SIG-M5 treated with dmso at 0.1 percent for 504 hours (cell line): ENCODE measurements around the gene MED15.
A peak's percentile ranks its signal among the peaks of the same experiment; 100 is the strongest.
"Not testable (repeated sequence)": the region's sequence is repeated elsewhere in the genome, so short reads cannot be mapped to it uniquely, and the experiment has no call there.

Experiments used
- DNase-seq: peaks from one replicate; lab custom pipeline; 2025; ENCODE audit not compliant: unreplicated experiment; lab: John Stamatoyannopoulos, UW

The MED15 gene

GRCh38 chr22:20619045-20619892, 111.9 kb downstream of the MED15 start:
- peak; percentile 17 for DNase-seq

GRCh38 chr22:20619893-20620194, 112.4 kb downstream of the MED15 start:
- DNase-seq = not testable (repeated sequence)

- no peak for DNase-seq
Measured at GRCh38 chr22:20621162-20621561, 113.8 kb downstream of the MED15 start.

- DNase-seq = no peak
Measured at GRCh38 chr22:20622650-20623339, 115.4 kb downstream of the MED15 start.

GRCh38 chr22:20624161-20624616, 116.8 kb downstream of the MED15 start:
- DNase-seq = no peak

DNA sequence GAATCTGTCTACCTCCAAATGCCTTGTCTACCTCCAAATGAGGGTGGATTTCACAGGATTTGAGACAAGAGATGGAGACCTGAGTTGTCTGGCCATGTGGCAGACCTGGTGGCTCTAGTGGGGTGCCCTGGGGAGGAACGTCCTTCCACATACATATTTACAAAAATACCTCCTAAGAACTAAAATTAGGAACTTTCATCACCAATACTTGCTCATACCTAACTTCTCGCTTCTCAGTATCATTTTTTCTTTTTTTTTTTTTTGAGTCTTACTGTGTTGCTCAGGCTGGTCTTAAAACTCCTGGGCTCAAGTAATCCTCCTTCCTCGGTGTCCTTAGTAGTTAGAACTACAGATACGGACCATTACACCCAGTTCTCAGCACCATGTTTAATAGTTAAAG, 117.9 kb downstream of the MED15 start:
- DNase-seq = no peak

GRCh38 chr22:20626811-20627210, 119.4 kb downstream of the MED15 start:
- DNase-seq = no peak

DNA sequence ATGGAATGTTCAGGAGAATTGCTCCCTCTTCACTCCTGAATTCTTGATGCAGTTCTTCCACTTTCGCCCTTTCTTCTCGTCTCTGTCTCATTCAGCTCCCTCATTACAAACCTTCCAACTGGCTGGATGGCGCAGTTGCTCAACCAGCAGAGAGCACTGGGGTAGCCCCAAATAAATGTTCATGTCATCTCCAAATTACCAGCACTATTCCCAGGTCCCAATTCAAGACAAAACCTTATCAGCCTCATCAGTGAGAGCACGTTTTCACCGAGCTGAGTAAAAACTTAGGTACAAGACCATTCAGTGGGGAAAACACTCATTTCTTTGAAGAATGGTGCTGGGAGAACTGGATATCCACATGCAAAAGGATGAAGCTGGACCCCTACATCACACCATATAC, 120.0 kb downstream of the MED15 start:
- DNase-seq = no peak

DNA sequence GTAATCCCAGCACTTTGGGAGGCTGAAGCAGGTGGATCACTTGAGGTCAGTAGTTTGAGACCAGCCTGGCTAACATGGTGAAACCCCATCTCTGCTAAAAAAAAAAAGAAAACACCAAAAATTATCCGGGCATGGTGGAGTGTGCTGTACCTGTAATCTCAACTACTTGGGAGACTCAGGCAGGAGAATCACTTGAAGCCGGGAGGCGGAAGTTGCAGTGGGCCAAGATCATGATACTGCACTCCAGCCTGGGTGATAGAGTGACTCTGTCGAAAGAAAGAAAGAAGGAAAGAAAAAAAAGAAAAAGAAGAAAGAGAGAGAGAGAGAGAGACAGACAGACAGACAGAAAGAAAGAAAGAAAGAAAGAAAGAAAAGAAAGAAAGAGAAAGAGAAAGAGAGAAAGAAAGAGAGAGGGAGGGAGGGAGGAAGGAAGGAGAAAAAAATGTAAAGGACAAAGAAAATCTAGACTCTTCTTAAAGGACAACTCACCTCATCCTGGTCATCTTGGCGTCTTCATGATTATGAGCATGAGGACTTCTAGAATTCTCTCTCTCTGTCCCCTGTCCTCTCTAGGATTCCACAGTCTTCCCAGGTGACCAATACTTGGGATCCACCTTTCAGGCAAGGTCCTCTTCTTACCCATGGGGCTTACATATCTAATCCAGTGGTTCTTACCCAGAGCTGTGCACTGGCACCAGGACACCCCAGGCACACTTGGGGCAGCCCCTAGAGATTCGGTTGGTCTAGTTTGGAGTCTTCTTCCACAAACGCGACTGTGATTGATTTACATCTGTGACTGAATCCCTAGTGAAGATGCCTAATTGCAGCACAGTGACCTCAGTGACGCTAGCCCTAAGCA, 120.9 kb downstream of the MED15 start:
- no peak for DNase-seq

- no peak for DNase-seq
Measured at GRCh38 chr22:20629401-20629800, 122.0 kb downstream of the MED15 start.

DNA sequence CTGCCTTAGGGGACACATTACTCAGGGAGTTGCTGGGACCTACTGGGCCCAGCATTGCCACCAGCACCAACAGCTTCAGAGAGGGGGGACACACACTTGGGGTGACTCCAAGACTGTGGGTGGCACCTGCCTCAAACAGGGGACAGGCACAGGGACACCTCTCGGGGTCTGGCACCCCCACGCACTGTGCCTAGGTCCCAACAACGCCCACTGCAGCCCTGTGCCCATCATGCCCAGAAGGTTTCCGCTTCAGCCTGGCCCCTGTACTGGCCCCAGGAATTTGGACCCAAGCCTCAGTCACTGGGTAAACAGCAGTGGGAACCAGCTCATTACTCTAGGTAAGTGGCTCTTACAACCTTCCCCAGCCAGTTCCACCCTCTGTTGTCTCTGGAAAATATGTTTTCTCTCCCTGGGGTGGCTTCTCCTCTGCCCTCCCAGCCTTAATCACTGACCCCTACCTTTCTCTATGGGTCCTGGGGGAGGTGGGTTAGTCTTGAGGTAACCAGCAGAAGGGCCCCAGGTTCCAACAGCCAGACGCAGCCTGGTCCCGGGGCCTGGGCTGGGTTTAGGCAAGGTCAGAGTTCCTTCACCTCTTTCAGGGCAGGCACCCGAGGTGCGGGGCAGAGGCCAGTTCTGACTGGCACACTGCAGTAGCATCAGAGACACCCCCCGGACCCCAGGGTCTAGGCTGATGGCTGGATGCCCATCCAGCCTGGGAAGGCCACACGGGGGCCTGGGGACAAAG, 123.6 kb downstream of the MED15 start:
- DNase-seq = no peak

- DNase-seq = no peak
Measured at GRCh38 chr22:20632082-20632481, 124.7 kb downstream of the MED15 start.

DNA sequence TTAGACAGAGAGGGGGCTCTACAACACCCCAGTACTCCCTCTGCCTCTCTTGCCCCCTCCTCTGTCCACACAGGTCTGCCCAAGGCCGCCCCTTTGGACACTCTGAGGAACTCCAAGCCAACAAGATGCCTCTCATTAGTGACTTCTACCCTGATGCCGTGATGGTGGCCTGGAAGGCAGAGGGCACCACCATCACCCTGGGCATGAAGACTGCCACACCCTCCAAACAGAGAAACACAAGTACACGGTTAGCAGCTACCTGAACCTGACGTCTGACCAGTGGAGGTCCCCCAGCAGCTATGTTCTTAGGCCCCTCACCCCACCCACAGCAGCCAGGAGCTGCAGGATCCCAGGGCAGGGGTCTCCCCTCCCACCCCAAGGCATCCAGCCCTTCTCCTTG, 125.1 kb downstream of the MED15 start:
- no peak for DNase-seq

DNA sequence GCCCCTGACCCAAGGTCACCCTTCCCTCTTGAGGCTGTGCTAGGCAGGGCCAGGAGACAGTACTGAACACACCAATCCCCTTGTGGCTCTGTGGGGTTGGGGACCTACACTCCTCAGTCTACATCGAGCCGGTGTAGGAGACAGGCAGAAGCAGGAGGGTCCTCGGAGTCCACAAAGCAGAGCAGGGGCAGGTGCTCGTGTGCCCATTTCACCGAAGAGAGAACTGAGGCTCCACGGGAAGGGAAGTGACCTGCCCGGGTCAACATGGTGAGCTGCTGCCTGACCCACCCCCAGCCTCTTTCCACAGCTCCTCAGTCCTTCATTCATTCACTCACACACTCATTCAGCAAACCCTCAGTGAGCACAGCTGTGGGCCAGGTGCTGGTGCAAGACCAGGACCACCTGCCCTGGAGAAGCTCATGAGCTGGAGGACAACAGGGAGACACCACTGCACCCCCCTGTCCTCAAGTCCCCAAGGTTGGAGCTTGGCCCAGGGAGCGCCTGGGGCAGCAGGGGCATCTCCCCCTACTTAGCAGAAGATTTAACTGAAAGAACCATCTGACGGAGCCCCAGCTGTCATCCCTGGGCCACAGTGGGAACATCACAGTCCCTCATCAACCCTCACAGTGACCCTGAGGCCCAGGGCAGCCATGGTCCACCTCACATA, 127.3 kb downstream of the MED15 start:
- DNase-seq = no peak

GRCh38 chr22:20635227-20635591, 127.8 kb downstream of the MED15 start:
- no peak for DNase-seq

DNA sequence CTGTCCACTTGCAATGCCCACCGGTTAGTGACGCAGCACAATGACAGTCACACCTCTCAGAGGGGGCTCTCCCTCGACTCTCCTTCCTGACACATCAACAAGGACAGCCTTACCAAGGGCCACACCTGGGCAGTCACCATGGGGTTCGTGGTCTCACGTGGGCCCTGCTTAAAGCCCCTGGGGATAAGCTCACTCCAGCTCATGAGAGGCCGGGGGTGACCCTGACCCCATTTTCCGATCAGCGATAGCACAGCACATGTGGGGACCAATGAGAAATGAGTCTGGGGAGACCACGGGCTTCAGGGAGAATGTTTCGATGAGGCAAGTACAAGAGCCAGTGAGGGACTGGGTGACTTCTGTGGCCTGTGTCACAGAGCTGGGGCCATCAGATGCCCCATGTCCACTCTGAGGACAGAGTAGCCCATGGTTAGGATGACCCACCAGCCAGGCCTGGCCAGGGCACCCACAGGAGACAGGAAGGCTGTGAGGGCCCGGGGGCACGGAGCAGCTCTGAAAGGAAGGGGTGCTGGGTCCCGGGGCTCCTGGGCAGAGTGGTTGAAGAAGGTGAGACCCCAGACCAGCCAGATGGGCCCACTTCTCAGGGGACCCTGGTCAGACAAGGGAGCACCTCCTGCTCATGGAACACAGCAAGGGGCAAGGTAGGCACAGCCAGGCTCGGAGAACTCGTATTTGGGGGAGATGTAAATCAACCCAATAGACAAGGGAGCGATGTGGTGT, 128.8 kb downstream of the MED15 start:
- no peak for DNase-seq

- DNase-seq = no peak
Measured at GRCh38 chr22:20636945-20637344, 129.5 kb downstream of the MED15 start.
